Smooth muscle cell (in vitro differentiated cells): ENCODE results near the gene WDR74. TPM values are rescaled to one million over a fixed set of nuclear protein-coding genes. Genes with fewer than 3 reads are reported as not detected.

Source experiments
- DNase-seq: peaks from one replicate; lab custom pipeline; 2025; ENCODE audit not compliant: unreplicated experiment; lab: John Stamatoyannopoulos, UW
- H2AFZ ChIP-seq: fragments of 200-600 bp; sonication (generic); 2 replicates; pipeline ENCODE4 v1.6.0; 2016; ENCODE audit warnings: antibody characterized with exemption, low read depth, mild to moderate bottlenecking
- H3F3A ChIP-seq: fragments of 200-600 bp; sonication (generic); 2 replicates; pipeline ENCODE4 v1.6.0; 2017; ENCODE audit warnings: antibody characterized with exemption, low read depth
- H3K27ac ChIP-seq: fragments of 200-600 bp; sonication (generic); 2 replicates; pipeline ENCODE4 v1.5.1; 2016; ENCODE audit warnings: low read depth, mild to moderate bottlenecking
- H3K27me3 ChIP-seq: fragments of 200-600 bp; sonication (generic); 2 replicates; pipeline ENCODE4 v1.6.1; 2016; ENCODE audit warnings: low read depth, mild to moderate bottlenecking
- H3K36me3 ChIP-seq: fragments of 200-600 bp; sonication (generic); 2 replicates; pipeline ENCODE4 v1.5.1; 2016; ENCODE audit warnings: low read depth
- H3K4me1 ChIP-seq: fragments of 200-600 bp; sonication (generic); 2 replicates; pipeline ENCODE4 v1.5.1; 2016; ENCODE audit warnings: low read depth
- H3K4me2 ChIP-seq: fragments of 200-600 bp; sonication (generic); 2 replicates; pipeline ENCODE4 v1.6.0; 2016; ENCODE audit warnings: mild to moderate bottlenecking
- H3K4me3 ChIP-seq: fragments of 200-600 bp; sonication (generic); 2 replicates; pipeline ENCODE4 v1.5.1; 2016; ENCODE audit warnings: mild to moderate bottlenecking
- H3K79me2 ChIP-seq: fragments of 200-600 bp; sonication (generic); 2 replicates; pipeline ENCODE4 v1.6.0; 2016; ENCODE audit warnings: low read depth, mild to moderate bottlenecking
- H3K9ac ChIP-seq: fragments of 200-600 bp; sonication (generic); 2 replicates; pipeline ENCODE4 v1.6.0; 2016; ENCODE audit warnings: low read depth
- H3K9me3 ChIP-seq: fragments of 200-600 bp; sonication (generic); replicated peaks from 2 replicates; pipeline ENCODE4 v1.5.1; 2016; ENCODE audit warnings: low read depth
- H4K20me1 ChIP-seq: fragments of 200-600 bp; sonication (generic); 2 replicates; pipeline ENCODE4 v1.6.0; 2016; ENCODE audit warnings: low read depth
- WGBS: methylation state at CpG from one replicate; pipeline ENCODE4 v1.1.7; 2016; ENCODE audit warnings: low lambda C conversion rate; 5-methylcytosine and 5-hydroxymethylcytosine counted together
- polyA plus RNA-seq: library from polyadenylated mRNA; unstranded; fragments of >200 nt; fragmentation: Nextera tagmentation; extraction: Ambion mirVana; gene quantifications from 2 replicates; pipeline ENCODE4 v1.2.1, GENCODE V29; 2016
- total RNA-seq: library from RNA; depleted of rRNA; stranded (reverse); fragments of >200 nt; gene quantifications from 2 replicates; pipeline ENCODE4 v1.2.3, GENCODE V29; 2014
- TF ChIP-seq, protein P1 (sequence below): fragments of 200-600 bp; sonication (generic); IDR thresholded peaks from 2 replicates; pipeline ENCODE4 v1.5.1; 2017; ENCODE audit warnings: borderline replicate concordance, mild to moderate bottlenecking, antibody characterized with exemption; ENCODE audit not compliant: insufficient read depth, poor library complexity, severe bottlenecking

The WDR74 gene
- total and polyA plus RNA-seq, 2 experiments from 2014 or later, result 36.6 to 46.1 TPM

DNA sequence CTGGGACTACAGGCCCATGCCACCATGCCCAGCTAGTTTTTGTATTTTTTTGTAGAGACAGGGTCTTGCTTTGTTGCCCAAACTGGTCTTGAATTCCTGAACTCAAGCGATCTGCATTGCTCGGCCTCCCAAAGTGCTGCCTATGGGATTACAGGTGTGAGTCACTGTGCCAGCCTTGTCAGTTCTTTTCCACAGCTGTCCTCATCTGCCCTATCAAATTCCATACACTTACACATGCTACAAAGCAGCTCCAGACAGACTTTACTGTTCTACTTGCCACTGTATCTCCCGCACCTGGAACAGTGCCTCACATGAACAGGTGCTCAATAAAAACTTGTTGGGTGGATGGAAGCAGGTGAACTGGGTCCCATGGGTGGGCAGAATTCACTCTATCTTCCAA lies 15.7 kb downstream of the WDR74 start:
- H3K27ac ChIP-seq, result no peak overlapping the region
- no peaks in the 10 kb centered on the region for H3K9me3 ChIP-seq
- H3K79me2 ChIP-seq, result peaks cover 31% of the 10 kb centered on the region
- H3K9ac ChIP-seq, result no peak overlapping the region
- H3K4me3 ChIP-seq, result no peak overlapping the region
- H3K36me3 ChIP-seq, result peaks cover 29% of the 10 kb centered on the region
- H2AFZ ChIP-seq, result no peak overlapping the region
- H3K4me1 ChIP-seq, result no peaks in the 10 kb centered on the region
- TF ChIP-seq, protein P1, sequence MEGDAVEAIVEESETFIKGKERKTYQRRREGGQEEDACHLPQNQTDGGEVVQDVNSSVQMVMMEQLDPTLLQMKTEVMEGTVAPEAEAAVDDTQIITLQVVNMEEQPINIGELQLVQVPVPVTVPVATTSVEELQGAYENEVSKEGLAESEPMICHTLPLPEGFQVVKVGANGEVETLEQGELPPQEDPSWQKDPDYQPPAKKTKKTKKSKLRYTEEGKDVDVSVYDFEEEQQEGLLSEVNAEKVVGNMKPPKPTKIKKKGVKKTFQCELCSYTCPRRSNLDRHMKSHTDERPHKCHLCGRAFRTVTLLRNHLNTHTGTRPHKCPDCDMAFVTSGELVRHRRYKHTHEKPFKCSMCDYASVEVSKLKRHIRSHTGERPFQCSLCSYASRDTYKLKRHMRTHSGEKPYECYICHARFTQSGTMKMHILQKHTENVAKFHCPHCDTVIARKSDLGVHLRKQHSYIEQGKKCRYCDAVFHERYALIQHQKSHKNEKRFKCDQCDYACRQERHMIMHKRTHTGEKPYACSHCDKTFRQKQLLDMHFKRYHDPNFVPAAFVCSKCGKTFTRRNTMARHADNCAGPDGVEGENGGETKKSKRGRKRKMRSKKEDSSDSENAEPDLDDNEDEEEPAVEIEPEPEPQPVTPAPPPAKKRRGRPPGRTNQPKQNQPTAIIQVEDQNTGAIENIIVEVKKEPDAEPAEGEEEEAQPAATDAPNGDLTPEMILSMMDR, result no peak
- WGBS, result 100% methylated on average over 3 of the region's 3 CpGs
- H3F3A ChIP-seq, result no peaks in the 10 kb centered on the region
- no peaks in the 10 kb centered on the region for H3K27me3 ChIP-seq
- no peak for DNase-seq
- peaks cover 36% of the 10 kb centered on the region for H4K20me1 ChIP-seq
- H3K4me2 ChIP-seq, result no peak overlapping the region

DNA sequence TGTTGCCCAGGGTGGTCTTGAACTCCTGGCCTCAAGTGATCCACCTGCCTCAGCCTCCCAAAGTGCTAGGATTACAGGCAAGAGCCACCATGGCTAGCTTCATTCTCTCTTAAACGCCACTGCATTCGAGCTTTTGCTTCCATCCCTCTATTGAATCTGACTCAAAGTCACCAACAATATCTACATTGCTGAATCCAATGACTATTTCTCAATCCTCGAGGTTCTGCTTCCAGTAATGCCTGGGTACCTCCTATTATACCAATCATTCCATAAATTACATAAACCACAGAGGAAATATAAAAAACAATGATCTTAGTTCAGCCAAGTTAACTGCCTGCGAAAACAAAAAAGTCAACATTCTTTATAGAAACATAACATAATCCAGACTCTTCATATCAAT lies 22.3 kb downstream of the WDR74 start:
- H4K20me1 ChIP-seq, result peaks cover 6% of the 10 kb centered on the region
- H3K4me3 ChIP-seq, result no peak overlapping the region
- no peaks in the 10 kb centered on the region for H3F3A ChIP-seq
- WGBS, result 99% methylated on average over 4 of the region's 4 CpGs
- no peak for DNase-seq
- no peak overlapping the region for H3K4me2 ChIP-seq
- H3K9ac ChIP-seq, result no peak overlapping the region
- H3K79me2 ChIP-seq, result no peaks in the 10 kb centered on the region
- H3K27ac ChIP-seq, result no peak overlapping the region
- H3K9me3 ChIP-seq, result no peaks in the 10 kb centered on the region
- no peaks in the 10 kb centered on the region for H3K27me3 ChIP-seq
- TF ChIP-seq, protein P1, result no peak
- no peaks in the 10 kb centered on the region for H3K4me1 ChIP-seq
- H2AFZ ChIP-seq, result no peak overlapping the region
- H3K36me3 ChIP-seq, result peaks cover 17% of the 10 kb centered on the region

GRCh38 chr11:62816557-62816956 lies 22.8 kb downstream of the WDR74 start:
- Histone ChIP-seq H3K27me3 (no peaks in the 10 kb centered on the region), H3K9ac (no peak overlapping the region), H3F3A (no peaks in the 10 kb centered on the region), H4K20me1 (peaks cover 6% of the 10 kb centered on the region), H3K4me2 (no peak overlapping the region), H3K27ac (no peak overlapping the region), H2AFZ (no peak overlapping the region), H3K4me1 (no peaks in the 10 kb centered on the region), H3K9me3 (no peaks in the 10 kb centered on the region), H3K36me3 (peaks cover 17% of the 10 kb centered on the region), H3K79me2 (no peaks in the 10 kb centered on the region), H3K4me3 (no peak overlapping the region)
- WGBS, result 97% methylated on average over 8 of the region's 8 CpGs
- TF ChIP-seq, protein P1, result no peak
- no peak for DNase-seq

- WGBS, result 93% methylated on average over 2 of the region's 2 CpGs
- no peak overlapping the region for H3K4me2 ChIP-seq
- H3K27me3 ChIP-seq, result no peaks in the 10 kb centered on the region
- H3F3A ChIP-seq, result peaks cover 13% of the 10 kb centered on the region
- no peaks in the 10 kb centered on the region for H3K36me3 ChIP-seq
- H3K9ac ChIP-seq, result no peak overlapping the region
- H3K9me3 ChIP-seq, result no peaks in the 10 kb centered on the region
- no peaks in the 10 kb centered on the region for H3K79me2 ChIP-seq
- H3K4me1 ChIP-seq, result peaks cover 2% of the 10 kb centered on the region
- H4K20me1 ChIP-seq, result no peaks in the 10 kb centered on the region
- H3K27ac ChIP-seq, result no peak overlapping the region
- H2AFZ ChIP-seq, result no peak overlapping the region
- DNase-seq, result no peak
- TF ChIP-seq, protein P1, result no peak
- no peak overlapping the region for H3K4me3 ChIP-seq
These were observed 27.7 kb downstream of the WDR74 start for GRCh38 chr11:62811659-62812058.
